SJSA1 (cell line): ENCODE results near the gene KCNJ10. TPM values are rescaled to one million over a fixed set of nuclear protein-coding genes. Genes with fewer than 3 reads are reported as not detected.

ENCODE experiments used
- DNase-seq, 2 experiments: peaks; one replicate each; pipeline ENCODE4 v3.0.0-alpha.2; 2015 to 2020; ENCODE audit warnings: low spot score in 2 of 2, low read depth in 1 of 2
- H3K27ac ChIP-seq: fragments of 250-450 bp; sonication (Bioruptor Pico); 2 replicates; pipeline ENCODE4 v1.5.1; 2020; ENCODE audit warnings: mild to moderate bottlenecking, moderate library complexity
- H3K27me3 ChIP-seq: fragments of 250-450 bp; sonication (Bioruptor Pico); replicated peaks from 2 replicates; pipeline ENCODE4 v1.5.1; 2020; ENCODE audit warnings: mild to moderate bottlenecking, moderate library complexity
- H3K36me3 ChIP-seq: fragments of 250-450 bp; sonication (Bioruptor Pico); 2 replicates; pipeline ENCODE4 v1.5.1; 2020; ENCODE audit warnings: mild to moderate bottlenecking
- H3K4me1 ChIP-seq: fragments of 250-450 bp; sonication (Bioruptor Pico); replicated peaks from 2 replicates; pipeline ENCODE4 v1.6.1; 2021; ENCODE audit warnings: mild to moderate bottlenecking
- H3K4me3 ChIP-seq: fragments of 250-450 bp; sonication (Bioruptor Pico); 2 replicates; pipeline ENCODE4 v1.5.1; 2020; ENCODE audit warnings: mild to moderate bottlenecking
- H3K9me3 ChIP-seq: fragments of 250-450 bp; sonication (Bioruptor Pico); replicated peaks from 2 replicates; pipeline ENCODE4 v1.5.1; 2020; ENCODE audit warnings: mild to moderate bottlenecking
- total RNA-seq: library from RNA; depleted of rRNA; stranded (reverse); fragments of >200 nt; shearing (Covaris generic); gene quantifications from 2 replicates; pipeline ENCODE4 v1.2.3, GENCODE V29; 2014

Gene KCNJ10
- total RNA-seq, 1 experiment from 2014 or later = not detected

GRCh38 chr1:159987186-159987585, 82.8 kb downstream of the KCNJ10 start:
- peaks cover 8% of the 10 kb centered on the region; the same call in 1 of the 2 replicates for H3K9me3 ChIP-seq
- H3K4me3 ChIP-seq = no peak overlapping the region
- DNase-seq = no peak
- no peak overlapping the region for H3K27ac ChIP-seq
- H3K4me1 ChIP-seq = peaks cover 5% of the 10 kb centered on the region
- no peaks in the 10 kb centered on the region for H3K36me3 ChIP-seq
- peaks cover 18% of the 10 kb centered on the region for H3K27me3 ChIP-seq

- no peak overlapping the region for H3K4me3 ChIP-seq
- H3K36me3 ChIP-seq = no peaks in the 10 kb centered on the region
- H3K27me3 ChIP-seq = peaks cover 15% of the 10 kb centered on the region
- H3K4me1 ChIP-seq = peaks cover 4% of the 10 kb centered on the region
- no peak for DNase-seq
- peaks cover 10% of the 10 kb centered on the region; the same call in 1 of the 2 replicates for H3K9me3 ChIP-seq
- H3K27ac ChIP-seq = no peak overlapping the region
Observed at GRCh38 chr1:159986531-159986930, 83.4 kb downstream of the KCNJ10 start.

GRCh38 chr1:159986093-159986492, 83.9 kb downstream of the KCNJ10 start:
- H3K27ac ChIP-seq = no peak overlapping the region
- H3K4me3 ChIP-seq = no peak overlapping the region
- peaks cover 15% of the 10 kb centered on the region for H3K27me3 ChIP-seq
- H3K9me3 ChIP-seq = peaks cover 10% of the 10 kb centered on the region; the same call in 1 of the 2 replicates
- H3K4me1 ChIP-seq = peaks cover under 1% of the 10 kb centered on the region; the same call in 1 of the 2 replicates
- no peaks in the 10 kb centered on the region for H3K36me3 ChIP-seq
- DNase-seq = no peak

- Histone ChIP-seq H3K4me1 (no peaks in the 10 kb centered on the region), H3K4me3 (no peak overlapping the region), H3K36me3 (no peaks in the 10 kb centered on the region), H3K27ac (no peak overlapping the region), H3K9me3 (peaks cover 10% of the 10 kb centered on the region; the same call in 1 of the 2 replicates), H3K27me3 (peaks cover 15% of the 10 kb centered on the region)
- no peak for DNase-seq
Observed at GRCh38 chr1:159985473-159985872, 84.5 kb downstream of the KCNJ10 start.

GRCh38 chr1:159983681-159984080, 86.3 kb downstream of the KCNJ10 start:
- Histone ChIP-seq H3K4me1 (no peaks in the 10 kb centered on the region), H3K27ac (no peak overlapping the region), H3K27me3 (peaks cover 15% of the 10 kb centered on the region), H3K4me3 (no peak overlapping the region), H3K9me3 (peaks cover 12% of the 10 kb centered on the region; the same call in 1 of the 2 replicates), H3K36me3 (no peaks in the 10 kb centered on the region)
- DNase-seq = peak in 1 of 2 experiments; percentile 17

GRCh38 chr1:159982280-159982679, 87.7 kb downstream of the KCNJ10 start:
- peak in 1 of 2 experiments; percentile 11 for DNase-seq
- Histone ChIP-seq H3K36me3 (no peaks in the 10 kb centered on the region), H3K4me3 (no peak overlapping the region)

GRCh38 chr1:159981351-159982055, 88.5 kb downstream of the KCNJ10 start:
- H3K9me3 ChIP-seq = peaks cover 12% of the 10 kb centered on the region; the same call in 1 of the 2 replicates
- H3K4me3 ChIP-seq = no peak overlapping the region
- peaks cover 20% of the 10 kb centered on the region for H3K27me3 ChIP-seq
- peak in 1 of 2 experiments; percentile 30 for DNase-seq
- H3K4me1 ChIP-seq = no peaks in the 10 kb centered on the region
- H3K36me3 ChIP-seq = no peaks in the 10 kb centered on the region
- H3K27ac ChIP-seq = no peak overlapping the region

More at GRCh38 chr1:159982280-159982679, 87.7 kb downstream of the KCNJ10 start:
- H3K27ac ChIP-seq = no peak overlapping the region
- H3K4me1 ChIP-seq = no peaks in the 10 kb centered on the region
- H3K9me3 ChIP-seq = peaks cover 12% of the 10 kb centered on the region; the same call in 1 of the 2 replicates
- peaks cover 16% of the 10 kb centered on the region for H3K27me3 ChIP-seq

GRCh38 chr1:159980786-159981185, 89.2 kb downstream of the KCNJ10 start:
- Histone ChIP-seq H3K27ac (no peak overlapping the region), H3K4me3 (no peak overlapping the region), H3K36me3 (no peaks in the 10 kb centered on the region), H3K9me3 (peaks cover 12% of the 10 kb centered on the region; the same call in 1 of the 2 replicates), H3K27me3 (peaks cover 22% of the 10 kb centered on the region), H3K4me1 (no peaks in the 10 kb centered on the region)
- peak in 1 of 2 experiments; percentile 12 for DNase-seq

- H3K4me3 ChIP-seq = no peak overlapping the region
- H3K27me3 ChIP-seq = peaks cover 27% of the 10 kb centered on the region
- peak in 1 of 2 experiments; percentile 38 for DNase-seq
- peaks cover 12% of the 10 kb centered on the region; the same call in 1 of the 2 replicates for H3K9me3 ChIP-seq
- H3K36me3 ChIP-seq = no peaks in the 10 kb centered on the region
- no peak overlapping the region for H3K27ac ChIP-seq
- no peaks in the 10 kb centered on the region for H3K4me1 ChIP-seq
Observed at GRCh38 chr1:159980076-159980475, 89.9 kb downstream of the KCNJ10 start.

GRCh38 chr1:159979257-159979656, 90.7 kb downstream of the KCNJ10 start:
- H3K9me3 ChIP-seq = peaks cover 12% of the 10 kb centered on the region; the same call in 1 of the 2 replicates
- peaks cover 25% of the 10 kb centered on the region for H3K27me3 ChIP-seq
- H3K4me3 ChIP-seq = no peak overlapping the region
- H3K4me1 ChIP-seq = no peaks in the 10 kb centered on the region
- DNase-seq = no peak
- H3K27ac ChIP-seq = no peak overlapping the region
- H3K36me3 ChIP-seq = no peaks in the 10 kb centered on the region

- H3K4me1 ChIP-seq = no peaks in the 10 kb centered on the region
- no peak overlapping the region for H3K4me3 ChIP-seq
- H3K9me3 ChIP-seq = 0 out of 2 replicates have a peak, but pooled peaks cover 4% of the 10 kb centered on the region
- H3K36me3 ChIP-seq = no peaks in the 10 kb centered on the region
- no peak for DNase-seq
- peaks cover 19% of the 10 kb centered on the region for H3K27me3 ChIP-seq
- H3K27ac ChIP-seq = no peak overlapping the region
Observed at GRCh38 chr1:159978107-159978398, 91.9 kb downstream of the KCNJ10 start.

- Histone ChIP-seq H3K27me3 (peaks cover 19% of the 10 kb centered on the region), H3K4me3 (no peak overlapping the region), H3K27ac (no peak overlapping the region), H3K9me3 (0 out of 2 replicates have a peak, but pooled peaks cover 4% of the 10 kb centered on the region), H3K4me1 (no peaks in the 10 kb centered on the region), H3K36me3 (no peaks in the 10 kb centered on the region)
- peak in 1 of 2 experiments; percentile 27 for DNase-seq
Observed at GRCh38 chr1:159977364-159978106, 92.4 kb downstream of the KCNJ10 start.

GRCh38 chr1:159974350-159974965, 95.5 kb downstream of the KCNJ10 start:
- 0 out of 2 replicates have a peak, but pooled peaks cover 2% of the 10 kb centered on the region for H3K9me3 ChIP-seq
- no peaks in the 10 kb centered on the region for H3K4me1 ChIP-seq
- no peak overlapping the region for H3K27ac ChIP-seq
- H3K36me3 ChIP-seq = no peaks in the 10 kb centered on the region
- peaks cover 26% of the 10 kb centered on the region for H3K27me3 ChIP-seq
- no peak for DNase-seq
- no peak overlapping the region for H3K4me3 ChIP-seq
